GM21528 (cell line): ENCODE data around the gene SUSD5.
"Not testable (repeated sequence)": the region's sequence is repeated elsewhere in the genome, so short reads cannot be mapped to it uniquely, and the experiment has no call there.

Experiments used
- ATAC-seq: cut with Tn5 transposase; IDR thresholded peaks from one replicate; pipeline ENCODE4 v1.9.1; 2021; ENCODE audit warnings: mild to moderate bottlenecking, moderate library complexity; ENCODE audit not compliant: unreplicated experiment, low FRiP score

The SUSD5 gene

GRCh38 chr3:33201195-33201594, 17.4 kb downstream of the SUSD5 start:
- no peak for ATAC-seq

GRCh38 chr3:33196538-33196937, 22.1 kb downstream of the SUSD5 start:
- ATAC-seq = no peak

GRCh38 chr3:33194303-33194702, 24.3 kb downstream of the SUSD5 start:
- no peak for ATAC-seq

GRCh38 chr3:33187368-33187634, 31.3 kb downstream of the SUSD5 start:
- no peak for ATAC-seq

- no peak for ATAC-seq
These were observed 31.9 kb downstream of the SUSD5 start for GRCh38 chr3:33186524-33187367.

- no peak for ATAC-seq
These were observed 33.7 kb downstream of the SUSD5 start for GRCh38 chr3:33184863-33185262.

- ATAC-seq = not testable (repeated sequence)
These were observed 37.0 kb downstream of the SUSD5 start for GRCh38 chr3:33181641-33182040.

GRCh38 chr3:33181229-33181628, 37.4 kb downstream of the SUSD5 start:
- no peak for ATAC-seq

GRCh38 chr3:33179132-33179531, 39.5 kb downstream of the SUSD5 start:
- ATAC-seq = no peak

- ATAC-seq = no peak
These were observed 43.7 kb downstream of the SUSD5 start for GRCh38 chr3:33174711-33175414.

- no peak for ATAC-seq
These were observed 44.5 kb downstream of the SUSD5 start for GRCh38 chr3:33174095-33174494.

- ATAC-seq = no peak
These were observed 44.9 kb downstream of the SUSD5 start for GRCh38 chr3:33173672-33174071.

- ATAC-seq = no peak
These were observed 45.5 kb downstream of the SUSD5 start for GRCh38 chr3:33173103-33173502.

- ATAC-seq = no peak
These were observed 47.0 kb downstream of the SUSD5 start for GRCh38 chr3:33171580-33171979.

GRCh38 chr3:33170531-33170930, 48.1 kb downstream of the SUSD5 start:
- no peak for ATAC-seq

- no peak for ATAC-seq
These were observed 50.8 kb downstream of the SUSD5 start for GRCh38 chr3:33167716-33168336.

GRCh38 chr3:33167284-33167683, 51.3 kb downstream of the SUSD5 start:
- ATAC-seq = no peak

GRCh38 chr3:33166095-33166494, 52.5 kb downstream of the SUSD5 start:
- no peak for ATAC-seq

GRCh38 chr3:33165372-33165771, 53.2 kb downstream of the SUSD5 start:
- ATAC-seq = no peak

GRCh38 chr3:33162621-33163020, 56.0 kb downstream of the SUSD5 start:
- not testable (repeated sequence) for ATAC-seq

- ATAC-seq = no peak
These were observed 58.6 kb downstream of the SUSD5 start for GRCh38 chr3:33159981-33160380.

- no peak for ATAC-seq
These were observed 59.4 kb downstream of the SUSD5 start for GRCh38 chr3:33159234-33159633.
